ENCODE data around the gene PCDHAC1.

GRCh38 chr5:140966293-140967225, 40.5 kb downstream of the PCDHAC1 start, which contains the start of gene PCDHAC2:
- no peak for TF ChIP-seq POLR2AphosphoS5 (IDR thresholded peaks at IDR 0.05)
- no peak for TF ChIP-seq CTCF (IDR thresholded peaks at IDR 0.05)
- no peak for TF ChIP-seq EP300 (IDR thresholded peaks at IDR 0.05)
